ENCODE data around the gene CCDC85C. TPM values are rescaled to one million over a fixed set of nuclear protein-coding genes. Genes with fewer than 3 reads are reported as not detected.
A peak's percentile ranks its signal among the peaks of the same experiment; 100 is the strongest.

CCDC85C gene
- 10 to 100 TPM; 32.8 to 45.8 TPM for total RNA-seq
- polyA plus RNA-seq (2013, experiment 1 of 2) = 63.0 TPM
- 64.5 TPM for polyA plus RNA-seq (2013, experiment 2 of 2)
- long read RNA-seq, experiment 1, full-length matches to known transcripts = 2 of 17 reads
- long read RNA-seq, experiment 1, partial matches to known transcripts = 3 of 17 reads
- long read RNA-seq, experiment 1, other reads (novel, unspliced or antisense) = 12 of 17 reads
- long read RNA-seq, experiment 2, full-length matches to known transcripts = 23 of 49 reads
- long read RNA-seq, experiment 2, partial matches to known transcripts = 4 of 49 reads
- long read RNA-seq, experiment 2, other reads (novel, unspliced or antisense) = 22 of 49 reads
- long read RNA-seq, experiment 3, full-length matches to known transcripts = 3 of 22 reads
- long read RNA-seq, experiment 3, partial matches to known transcripts = 0 of 22 reads
- long read RNA-seq, experiment 3, other reads (novel, unspliced or antisense) = 19 of 22 reads
- long read RNA-seq, experiment 4, partial matches to known transcripts = 0 of 3 reads
- long read RNA-seq, experiment 4, other reads (novel, unspliced or antisense) = 3 of 3 reads

- 1% methylated on average over 20 to 128 of the region's 128 CpGs for WGBS, 2 experiments (ENCODE audit: insufficient coverage in 1 of 2, insufficient read length in 1 of 2)
Measured at GRCh38 chr14:99603471-99604277, at the start of gene CCDC85C. CCDC85C (minus strand) TSS chr14:99604207; CDS start chr14:99603959, 248 bp downstream.

GRCh38 chr14:99651953-99652746 lies 48.1 kb upstream of the CCDC85C start:
- Histone ChIP-seq H3K4me3 (ENCODE audit: low read length) (no peak overlapping the region), H3K27me3 (ENCODE audit: control insufficient read depth, insufficient read depth, low read length, poor library complexity, severe bottlenecking) (no peaks in the 10 kb centered on the region), H3K27ac (ENCODE audit: low read depth, low read length) (no peak overlapping the region), H3K9ac (ENCODE audit: extremely low read depth, low read length, poor library complexity, severe bottlenecking) (no peak overlapping the region), H3K4me1 (ENCODE audit: control insufficient read depth, insufficient read depth, low read length) (peaks cover 2% of the 10 kb centered on the region), H3K36me3 (ENCODE audit: control insufficient read depth, insufficient read depth, low read length) (no peaks in the 10 kb centered on the region), H3K9me3 (ENCODE audit: control insufficient read depth, low read length) (no peaks in the 10 kb centered on the region)
- Mint-ChIP-seq H3K27me3 (ENCODE audit: insufficient read depth) (peaks cover 2% of the 10 kb centered on the region), H3K4me3 (no peak overlapping the region), H3K27ac (no peak overlapping the region), H3K9me3 (no peaks in the 10 kb centered on the region), H3K4me1 (no peaks in the 10 kb centered on the region), H3K36me3 (ENCODE audit: low read depth) (no peaks in the 10 kb centered on the region)
- TF ChIP-seq, protein P1, sequence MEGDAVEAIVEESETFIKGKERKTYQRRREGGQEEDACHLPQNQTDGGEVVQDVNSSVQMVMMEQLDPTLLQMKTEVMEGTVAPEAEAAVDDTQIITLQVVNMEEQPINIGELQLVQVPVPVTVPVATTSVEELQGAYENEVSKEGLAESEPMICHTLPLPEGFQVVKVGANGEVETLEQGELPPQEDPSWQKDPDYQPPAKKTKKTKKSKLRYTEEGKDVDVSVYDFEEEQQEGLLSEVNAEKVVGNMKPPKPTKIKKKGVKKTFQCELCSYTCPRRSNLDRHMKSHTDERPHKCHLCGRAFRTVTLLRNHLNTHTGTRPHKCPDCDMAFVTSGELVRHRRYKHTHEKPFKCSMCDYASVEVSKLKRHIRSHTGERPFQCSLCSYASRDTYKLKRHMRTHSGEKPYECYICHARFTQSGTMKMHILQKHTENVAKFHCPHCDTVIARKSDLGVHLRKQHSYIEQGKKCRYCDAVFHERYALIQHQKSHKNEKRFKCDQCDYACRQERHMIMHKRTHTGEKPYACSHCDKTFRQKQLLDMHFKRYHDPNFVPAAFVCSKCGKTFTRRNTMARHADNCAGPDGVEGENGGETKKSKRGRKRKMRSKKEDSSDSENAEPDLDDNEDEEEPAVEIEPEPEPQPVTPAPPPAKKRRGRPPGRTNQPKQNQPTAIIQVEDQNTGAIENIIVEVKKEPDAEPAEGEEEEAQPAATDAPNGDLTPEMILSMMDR (conservative IDR thresholded peaks at IDR 0.05) = no peak
- WGBS, 2 experiments (ENCODE audit: insufficient coverage in 1 of 2, insufficient read length in 1 of 2) = 92 to 95% methylated on average over 25 to 32 of the region's 32 CpGs
- DNase-seq = no peak

More at GRCh38 chr14:99603471-99604277, at the start of gene CCDC85C:
- H3K9ac ChIP-seq (ENCODE audit: extremely low read depth, low read length, poor library complexity, severe bottlenecking) = peak within 1 kb of the TSS; percentile 76
- H3K27ac Mint-ChIP-seq = peak within 1 kb of the TSS; percentile 97
- no peaks in the 10 kb centered on the region for H3K36me3 Mint-ChIP-seq (ENCODE audit: low read depth)
- peaks cover 12% of the 10 kb centered on the region for H3K27me3 ChIP-seq (ENCODE audit: control insufficient read depth, insufficient read depth, low read length, poor library complexity, severe bottlenecking)
- no peaks in the 10 kb centered on the region for H3K36me3 ChIP-seq (ENCODE audit: control insufficient read depth, insufficient read depth, low read length)
- peaks cover 44% of the 10 kb centered on the region for H3K4me1 Mint-ChIP-seq
- H3K4me3 ChIP-seq (ENCODE audit: low read length) = peak within 1 kb of the TSS; percentile 92
- no peaks in the 10 kb centered on the region for H3K9me3 Mint-ChIP-seq
- TF ChIP-seq, protein P1 (conservative IDR thresholded peaks at IDR 0.05) = no peak
- peaks cover 34% of the 10 kb centered on the region for H3K27me3 Mint-ChIP-seq (ENCODE audit: insufficient read depth)
- peak within 1 kb of the TSS; percentile 75 for H3K4me3 Mint-ChIP-seq
- peaks cover 37% of the 10 kb centered on the region for H3K4me1 ChIP-seq (ENCODE audit: control insufficient read depth, insufficient read depth, low read length)
- H3K27ac ChIP-seq (ENCODE audit: low read depth, low read length) = peak within 1 kb of the TSS; percentile 98
- peak; percentile 81 for DNase-seq
- no peaks in the 10 kb centered on the region for H3K9me3 ChIP-seq (ENCODE audit: control insufficient read depth, low read length)

- no peak for DNase-seq
- TF ChIP-seq, protein P1 (conservative IDR thresholded peaks at IDR 0.05) = no peak
- H3K27me3 ChIP-seq (ENCODE audit: control insufficient read depth, insufficient read depth, low read length, poor library complexity, severe bottlenecking) = peaks cover 9% of the 10 kb centered on the region
- peaks cover 12% of the 10 kb centered on the region for H3K27me3 Mint-ChIP-seq (ENCODE audit: insufficient read depth)
- H3K4me3 ChIP-seq (ENCODE audit: low read length) = no peak overlapping the region
- H3K27ac ChIP-seq (ENCODE audit: low read depth, low read length) = no peak overlapping the region
- no peak overlapping the region for H3K9ac ChIP-seq (ENCODE audit: extremely low read depth, low read length, poor library complexity, severe bottlenecking)
- no peak overlapping the region for H3K27ac Mint-ChIP-seq
- no peaks in the 10 kb centered on the region for H3K36me3 Mint-ChIP-seq (ENCODE audit: low read depth)
- H3K36me3 ChIP-seq (ENCODE audit: control insufficient read depth, insufficient read depth, low read length) = no peaks in the 10 kb centered on the region
- H3K4me3 Mint-ChIP-seq = no peak overlapping the region
- 88 to 93% methylated on average over 5 to 8 of the region's 9 CpGs for WGBS, 2 experiments (ENCODE audit: insufficient coverage in 1 of 2, insufficient read length in 1 of 2)
- no peaks in the 10 kb centered on the region for H3K9me3 ChIP-seq (ENCODE audit: control insufficient read depth, low read length)
- H3K4me1 ChIP-seq (ENCODE audit: control insufficient read depth, insufficient read depth, low read length) = peaks cover 2% of the 10 kb centered on the region
- H3K9me3 Mint-ChIP-seq = no peaks in the 10 kb centered on the region
- no peaks in the 10 kb centered on the region for H3K4me1 Mint-ChIP-seq
Measured at GRCh38 chr14:99650189-99650588, 46.2 kb upstream of the CCDC85C start.

Measured in endodermal cell (in vitro differentiated cells).